Testis (tissue), 2 donors: ENCODE data around the gene MYBPC2.

Experiments used
- POLR2A ChIP-seq: fragments of 450-650 bp; IDR thresholded peaks from one replicate; pipeline ENCODE4 v1.6.1; 2017; ENCODE audit warnings: antibody characterized with exemption, mild to moderate bottlenecking, moderate library complexity
- TF ChIP-seq, protein P1 (sequence below), 3 experiments: fragments of 450-650 bp in 2 of 3; fragments of 200-600 bp in 1 of 3; sonication (generic) in 1 of 3; IDR thresholded peaks; one replicate each; pipeline ENCODE4 v1.5.1; 2016 to 2019; ENCODE audit warnings: antibody characterized with exemption in 3 of 3, mild to moderate bottlenecking in 2 of 3, moderate library complexity in 1 of 3

DNA sequence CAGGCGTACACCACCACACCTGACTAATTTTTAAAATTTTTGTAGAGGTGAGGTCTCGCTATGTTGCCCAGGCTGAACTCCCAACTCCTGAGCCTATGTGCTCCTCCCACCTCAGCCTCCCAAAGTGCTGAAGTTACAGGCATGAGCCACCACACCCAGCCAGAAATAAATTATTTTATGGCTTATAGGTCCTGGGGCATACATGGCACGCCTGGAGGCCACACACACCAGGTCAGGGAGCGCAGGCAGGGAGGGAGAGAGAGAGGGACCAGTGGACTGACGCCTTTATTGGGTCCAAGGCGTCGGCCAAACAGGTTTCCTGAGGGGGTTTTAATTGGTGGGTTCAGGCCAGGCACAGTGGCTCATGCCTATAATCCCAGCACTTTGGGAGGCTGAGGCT is 7.1 kb upstream of the MYBPC2 start:
- no peak for TF ChIP-seq POLR2A
- TF ChIP-seq, protein P1, sequence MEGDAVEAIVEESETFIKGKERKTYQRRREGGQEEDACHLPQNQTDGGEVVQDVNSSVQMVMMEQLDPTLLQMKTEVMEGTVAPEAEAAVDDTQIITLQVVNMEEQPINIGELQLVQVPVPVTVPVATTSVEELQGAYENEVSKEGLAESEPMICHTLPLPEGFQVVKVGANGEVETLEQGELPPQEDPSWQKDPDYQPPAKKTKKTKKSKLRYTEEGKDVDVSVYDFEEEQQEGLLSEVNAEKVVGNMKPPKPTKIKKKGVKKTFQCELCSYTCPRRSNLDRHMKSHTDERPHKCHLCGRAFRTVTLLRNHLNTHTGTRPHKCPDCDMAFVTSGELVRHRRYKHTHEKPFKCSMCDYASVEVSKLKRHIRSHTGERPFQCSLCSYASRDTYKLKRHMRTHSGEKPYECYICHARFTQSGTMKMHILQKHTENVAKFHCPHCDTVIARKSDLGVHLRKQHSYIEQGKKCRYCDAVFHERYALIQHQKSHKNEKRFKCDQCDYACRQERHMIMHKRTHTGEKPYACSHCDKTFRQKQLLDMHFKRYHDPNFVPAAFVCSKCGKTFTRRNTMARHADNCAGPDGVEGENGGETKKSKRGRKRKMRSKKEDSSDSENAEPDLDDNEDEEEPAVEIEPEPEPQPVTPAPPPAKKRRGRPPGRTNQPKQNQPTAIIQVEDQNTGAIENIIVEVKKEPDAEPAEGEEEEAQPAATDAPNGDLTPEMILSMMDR (IDR thresholded peaks at IDR 0.05), result no peak
